ENCODE results near the gene BZW2.

GRCh38 chr7:16657656-16658279 is 11.8 kb downstream of the BZW2 start:
- TF ChIP-seq CTCF (IDR thresholded peaks at IDR 0.05; ENCODE audit: low read depth, low read length, poor library complexity, severe bottlenecking) (no peak), EZH2phosphoT487 (IDR thresholded peaks at IDR 0.05; ENCODE audit: borderline replicate concordance, low read length) (no peak)

All from DOHH2 (cell line).